GM15510 (cell line): ENCODE data around the gene RAB44.

ENCODE experiments used
- POLR2A ChIP-seq: IDR thresholded peaks from 3 replicates; pipeline ENCODE4 v1.6.1; 2011; ENCODE audit warnings: borderline replicate concordance; ENCODE audit not compliant: insufficient read length; ENCODE audit errors: extremely low read depth

RAB44 gene

GRCh38 chr6:36677753-36678487 lies 19.7 kb upstream of the RAB44 start:
- no peak for TF ChIP-seq POLR2A

- peak; percentile 100 for TF ChIP-seq POLR2A
Observed at GRCh38 chr6:36678488-36679042, 19.1 kb upstream of the RAB44 start, which contains the start of gene CDKN1A. Gene CDKN1A, plus strand, starts transcription at chr6:36678714. Its CDS starts 5,388 bp downstream, at chr6:36684102.

DNA sequence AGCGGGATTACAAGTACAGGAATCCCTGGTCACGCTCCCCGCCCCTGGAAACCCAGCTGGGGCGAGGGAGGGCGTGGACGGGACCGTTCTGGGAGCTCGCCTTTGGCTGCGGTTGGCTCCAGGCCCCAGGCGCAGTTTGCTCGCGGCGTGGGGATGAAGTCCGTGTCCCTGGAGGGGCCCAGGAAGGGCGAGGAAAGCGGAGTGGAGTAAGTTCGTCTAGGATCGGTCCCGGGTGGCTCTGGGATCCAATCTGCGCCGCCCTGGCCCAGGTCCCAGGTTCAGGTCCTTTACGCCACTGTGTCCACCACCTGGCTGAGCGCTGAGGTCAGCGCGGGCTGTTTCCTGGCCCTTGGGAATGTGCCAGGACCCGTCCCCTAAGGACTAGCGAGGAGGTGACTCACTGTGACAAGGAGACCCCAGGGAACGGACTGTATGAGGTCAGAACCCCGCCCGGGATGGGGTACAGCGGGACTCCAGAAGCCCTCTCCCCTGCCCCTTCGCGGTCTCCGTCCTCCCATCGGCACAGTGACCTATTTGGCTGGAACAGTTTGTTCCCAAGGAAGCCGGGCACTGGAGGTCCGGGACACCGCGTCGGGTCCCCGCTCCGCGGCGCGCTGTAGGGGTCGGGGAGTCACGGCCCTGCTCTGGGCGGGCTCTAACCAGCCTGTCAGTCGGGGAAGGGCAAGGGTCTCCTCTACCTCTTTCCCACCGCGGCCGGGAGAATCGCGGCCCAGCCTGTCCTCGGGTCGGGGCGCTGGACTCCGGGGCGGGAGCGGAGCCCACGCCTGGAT lies 18.4 kb upstream of the RAB44 start:
- no peak for TF ChIP-seq POLR2A

- TF ChIP-seq POLR2A: peak; percentile 20
Observed at GRCh38 chr6:36682328-36683144, 15.1 kb upstream of the RAB44 start.

DNA sequence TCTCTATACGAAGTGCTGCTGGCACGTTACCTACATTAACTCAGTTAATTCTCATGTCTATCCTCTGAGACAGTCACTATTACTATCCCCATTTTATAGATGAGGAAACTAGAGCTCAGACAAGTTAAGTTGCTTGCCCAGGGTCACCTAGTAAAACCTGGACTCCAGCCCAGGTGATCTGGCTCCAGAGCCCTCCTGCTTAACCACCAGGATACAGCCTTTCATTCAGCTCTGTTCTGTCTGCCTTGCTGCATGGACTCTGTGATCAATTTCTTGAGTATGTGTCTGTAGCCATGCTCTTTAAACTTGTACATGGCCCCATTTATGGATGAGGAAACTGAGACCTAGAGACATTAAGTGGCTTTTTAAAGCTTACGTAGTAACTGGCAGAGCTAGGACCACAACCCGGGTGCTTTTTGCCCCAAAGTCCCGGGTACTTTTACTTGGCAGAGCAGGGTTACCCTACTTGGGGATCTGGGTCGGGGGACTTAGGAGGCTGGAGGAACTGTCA lies 14.4 kb upstream of the RAB44 start:
- TF ChIP-seq POLR2A: no peak

- peak; percentile 36 for TF ChIP-seq POLR2A
Observed at GRCh38 chr6:36683656-36684446, 13.8 kb upstream of the RAB44 start.

DNA sequence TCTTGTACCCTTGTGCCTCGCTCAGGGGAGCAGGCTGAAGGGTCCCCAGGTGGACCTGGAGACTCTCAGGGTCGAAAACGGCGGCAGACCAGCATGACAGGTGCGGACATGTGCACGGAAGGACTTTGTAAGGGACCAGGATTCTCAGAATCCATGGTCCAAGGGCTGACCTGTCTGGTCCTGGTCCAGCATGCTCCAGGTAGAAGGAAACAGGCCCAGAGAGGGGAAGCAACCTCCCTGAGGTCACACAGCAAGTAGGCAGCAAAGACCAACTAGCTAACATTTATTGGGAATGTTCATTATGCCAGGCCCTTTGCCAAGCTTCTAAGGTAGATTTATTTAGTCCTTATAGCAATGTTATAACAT lies 13.2 kb upstream of the RAB44 start:
- TF ChIP-seq POLR2A: no peak

DNA sequence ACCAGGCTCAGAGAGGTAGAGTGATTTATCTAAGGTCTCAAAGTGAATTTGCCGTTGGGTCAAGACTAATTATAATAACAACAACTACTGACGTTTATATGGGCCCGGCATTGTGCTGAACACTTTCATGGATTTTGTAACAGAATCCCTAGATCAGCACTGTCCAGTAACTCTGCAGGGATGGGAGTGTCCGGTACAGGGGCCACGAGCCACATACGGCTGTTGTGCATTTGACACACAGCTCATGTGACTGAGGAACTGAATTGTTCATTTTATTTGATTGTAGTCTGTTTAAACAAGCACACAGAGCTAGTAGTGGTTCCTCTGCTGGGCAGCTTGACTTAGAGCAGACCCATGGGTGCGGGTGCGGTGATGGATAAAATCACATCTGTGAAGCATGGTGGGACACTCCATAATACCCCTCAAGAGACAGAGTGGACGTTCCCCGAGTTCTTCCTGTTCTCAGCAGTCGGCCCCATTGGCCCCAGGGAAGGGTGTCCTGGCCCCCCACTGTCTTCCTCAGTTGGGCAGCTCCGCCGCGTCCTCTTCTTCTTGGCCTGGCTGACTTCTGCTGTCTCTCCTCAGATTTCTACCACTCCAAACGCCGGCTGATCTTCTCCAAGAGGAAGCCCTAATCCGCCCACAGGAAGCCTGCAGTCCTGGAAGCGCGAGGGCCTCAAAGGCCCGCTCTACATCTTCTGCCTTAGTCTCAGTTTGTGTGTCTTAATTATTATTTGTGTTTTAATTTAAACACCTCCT lies 12.3 kb upstream of the RAB44 start:
- TF ChIP-seq POLR2A: peak; percentile 35

- TF ChIP-seq POLR2A: no peak
Observed at GRCh38 chr6:36685926-36686667, 11.5 kb upstream of the RAB44 start.

DNA sequence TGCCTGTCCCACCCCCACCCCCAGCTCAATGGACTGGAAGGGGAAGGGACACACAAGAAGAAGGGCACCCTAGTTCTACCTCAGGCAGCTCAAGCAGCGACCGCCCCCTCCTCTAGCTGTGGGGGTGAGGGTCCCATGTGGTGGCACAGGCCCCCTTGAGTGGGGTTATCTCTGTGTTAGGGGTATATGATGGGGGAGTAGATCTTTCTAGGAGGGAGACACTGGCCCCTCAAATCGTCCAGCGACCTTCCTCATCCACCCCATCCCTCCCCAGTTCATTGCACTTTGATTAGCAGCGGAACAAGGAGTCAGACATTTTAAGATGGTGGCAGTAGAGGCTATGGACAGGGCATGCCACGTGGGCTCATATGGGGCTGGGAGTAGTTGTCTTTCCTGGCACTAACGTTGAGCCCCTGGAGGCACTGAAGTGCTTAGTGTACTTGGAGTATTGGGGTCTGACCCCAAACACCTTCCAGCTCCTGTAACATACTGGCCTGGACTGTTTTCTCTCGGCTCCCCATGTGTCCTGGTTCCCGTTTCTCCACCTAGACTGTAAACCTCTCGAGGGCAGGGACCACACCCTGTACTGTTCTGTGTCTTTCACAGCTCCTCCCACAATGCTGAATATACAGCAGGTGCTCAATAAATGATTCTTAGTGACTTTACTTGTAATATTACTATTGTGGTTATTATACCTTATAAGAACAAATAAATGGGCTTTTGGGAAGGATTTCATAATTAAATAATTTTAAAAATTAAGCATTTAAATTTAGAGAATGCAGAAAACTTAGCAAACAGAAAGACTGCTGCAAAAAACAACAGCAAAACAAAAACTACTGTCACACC lies 10.7 kb upstream of the RAB44 start:
- TF ChIP-seq POLR2A: peak; percentile 44

- TF ChIP-seq POLR2A: no peak
Observed at GRCh38 chr6:36688063-36688738, 9.4 kb upstream of the RAB44 start.
